ENCODE results near the gene ITPR1.
"Not testable (repeated sequence)": the region's sequence is repeated elsewhere in the genome, so short reads cannot be mapped to it uniquely, and the experiment has no call there.

ITPR1 gene

GRCh38 chr3:4493014-4493940 lies at the start of gene ITPR1:
Gene ITPR1 (plus strand): TSS chr3:4493348. CDS start chr3:4516492, 23,144 bp downstream.
- peak; percentile 99 for DNase-seq

DNA sequence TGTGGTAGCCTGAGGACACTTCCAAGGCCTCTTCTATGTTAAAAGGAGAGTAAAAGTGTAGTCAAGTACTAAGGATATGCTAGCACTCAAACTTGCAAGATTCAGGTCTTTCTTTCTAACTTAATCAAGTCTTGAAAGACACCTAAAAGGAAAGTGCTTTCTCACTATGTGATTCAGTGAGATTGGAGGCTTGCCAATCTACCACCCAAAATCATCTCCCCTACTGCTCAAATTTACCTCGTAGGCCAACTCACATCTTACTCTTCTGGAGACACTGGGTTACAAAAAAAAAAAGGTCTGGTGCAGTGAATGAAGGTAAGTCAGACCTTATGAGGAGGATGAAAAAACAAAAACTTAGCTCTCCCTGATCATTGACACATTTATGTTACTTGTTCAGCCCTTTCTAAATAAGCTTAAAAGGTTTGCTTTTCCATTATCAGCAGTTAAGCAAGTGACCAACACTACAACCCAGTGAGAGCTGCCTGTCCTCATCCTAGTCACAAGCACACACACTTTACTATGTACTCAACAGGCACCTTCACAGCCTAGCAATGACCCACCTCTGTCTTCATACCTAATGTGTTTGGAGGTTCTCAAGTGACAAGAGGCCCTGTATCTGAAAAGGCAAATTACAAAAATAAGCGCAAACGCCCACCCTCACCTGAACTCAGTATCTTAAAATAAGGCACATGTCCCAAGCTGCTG lies 45.7 kb upstream of the ITPR1 start:
- no peak for DNase-seq

- DNase-seq, result no peak
Observed at GRCh38 chr3:4448187-4448586, 45.0 kb upstream of the ITPR1 start.

DNA sequence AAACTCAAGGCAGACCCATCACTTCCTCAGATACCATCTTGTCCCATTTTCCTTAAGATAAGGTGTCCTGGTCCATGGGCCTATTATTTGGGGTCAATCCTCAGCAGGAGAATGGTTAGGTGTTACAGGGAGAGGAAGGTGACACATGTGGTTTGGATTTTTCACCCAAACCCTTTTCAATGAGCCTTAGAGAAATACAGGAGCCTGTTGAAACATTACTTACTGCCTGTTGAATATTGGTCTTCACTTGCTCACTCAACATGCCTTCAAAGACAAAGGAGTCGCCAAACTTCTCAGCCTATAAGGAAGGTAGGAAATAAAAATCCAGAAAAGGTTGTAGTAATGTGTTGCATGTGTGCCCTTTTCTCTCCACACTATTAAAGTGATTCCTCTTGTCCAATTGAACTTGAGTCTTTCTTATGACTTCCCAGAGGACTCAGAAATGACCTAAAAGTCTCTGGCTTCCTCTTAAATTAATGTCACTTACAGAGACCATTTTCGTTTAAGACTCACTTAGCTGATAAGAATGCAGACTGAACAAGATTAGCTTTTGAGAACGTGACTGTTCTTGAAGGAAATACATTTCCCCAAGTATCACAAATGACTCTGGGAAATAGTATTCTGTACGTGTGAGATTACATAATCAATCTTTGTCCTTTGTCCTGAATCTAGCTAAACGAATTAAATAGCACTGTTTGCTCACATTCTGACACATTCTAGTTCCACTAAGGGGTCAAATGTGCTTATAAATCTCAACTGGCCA lies 43.9 kb upstream of the ITPR1 start:
- DNase-seq, result no peak

DNA sequence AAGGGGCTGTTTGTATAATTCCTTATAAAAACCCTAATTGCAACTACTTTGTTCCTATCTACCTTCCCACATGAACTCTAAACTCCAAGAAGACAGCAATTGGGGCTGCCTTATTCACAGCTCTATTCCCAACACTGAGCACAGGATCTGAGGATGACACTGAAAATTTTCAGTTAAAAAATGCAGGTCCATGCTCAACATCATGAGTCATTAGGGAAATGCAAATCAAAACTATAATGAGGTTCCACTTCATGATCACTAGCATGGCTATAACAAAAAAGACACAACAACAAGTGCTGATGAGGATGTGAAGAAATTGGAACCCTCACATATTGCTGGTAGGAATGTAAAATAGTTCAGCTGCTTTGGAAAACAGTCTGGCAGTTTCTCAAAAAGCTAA lies 39.0 kb upstream of the ITPR1 start:
- no peak for DNase-seq

DNA sequence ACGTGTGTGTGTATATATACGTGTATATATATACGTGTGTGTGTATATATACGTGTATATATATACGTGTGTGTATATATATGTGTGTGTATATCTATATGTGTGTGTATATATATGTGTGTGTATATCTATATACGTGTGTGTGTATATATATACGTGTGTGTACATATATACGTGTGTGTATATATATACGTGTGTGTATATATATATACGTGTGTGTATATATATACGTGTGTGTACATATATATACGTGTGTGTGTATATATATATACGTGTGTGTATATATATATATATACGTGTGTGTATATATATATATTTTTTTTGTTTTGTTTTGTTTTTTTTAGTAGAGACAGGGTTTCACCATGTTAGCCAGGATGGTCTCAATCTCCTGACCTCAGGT lies 36.4 kb upstream of the ITPR1 start:
- DNase-seq, result not testable (repeated sequence)

GRCh38 chr3:4458961-4459360 lies 34.2 kb upstream of the ITPR1 start:
- no peak for DNase-seq

- DNase-seq, result no peak
Observed at GRCh38 chr3:4460334-4460733, 32.8 kb upstream of the ITPR1 start.

GRCh38 chr3:4461468-4462090 lies 31.6 kb upstream of the ITPR1 start:
- DNase-seq, result no peak

GRCh38 chr3:4462369-4463040 lies 30.6 kb upstream of the ITPR1 start:
- no peak for DNase-seq

- DNase-seq, result no peak
Observed at GRCh38 chr3:4464576-4464975, 28.6 kb upstream of the ITPR1 start.

- peak; percentile 82 for DNase-seq
Observed at GRCh38 chr3:4466741-4467521, 26.2 kb upstream of the ITPR1 start, which contains the start of gene SUMF1. Gene SUMF1 (minus strand): TSS chr3:4467269. CDS start chr3:4467245, 24 bp downstream.

GRCh38 chr3:4467522-4467867 lies 25.7 kb upstream of the ITPR1 start:
- DNase-seq, result no peak

- DNase-seq, result no peak
Observed at GRCh38 chr3:4471907-4472306, 21.2 kb upstream of the ITPR1 start.

DNA sequence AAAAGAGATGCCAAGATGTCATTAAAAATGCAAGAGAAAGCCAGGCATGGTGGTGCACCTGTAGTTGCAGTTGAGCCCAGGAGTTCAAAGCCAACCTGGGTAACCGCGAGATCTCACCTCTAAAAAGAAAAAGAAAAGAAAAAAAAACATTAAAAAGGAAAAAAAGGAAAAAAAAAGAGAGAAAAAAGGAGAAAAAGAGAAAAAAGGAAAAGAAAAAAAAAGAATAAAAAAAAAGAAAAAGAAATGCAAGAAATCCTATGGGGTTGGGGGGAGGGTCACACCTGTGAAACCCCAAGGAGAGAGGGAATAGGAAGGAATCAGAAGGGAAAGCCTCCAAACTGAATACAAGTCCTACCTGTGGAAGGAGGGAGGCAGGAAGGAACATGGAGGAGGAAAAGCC lies 20.8 kb upstream of the ITPR1 start:
- no peak for DNase-seq

GRCh38 chr3:4472766-4473165 lies 20.4 kb upstream of the ITPR1 start:
- no peak for DNase-seq

DNA sequence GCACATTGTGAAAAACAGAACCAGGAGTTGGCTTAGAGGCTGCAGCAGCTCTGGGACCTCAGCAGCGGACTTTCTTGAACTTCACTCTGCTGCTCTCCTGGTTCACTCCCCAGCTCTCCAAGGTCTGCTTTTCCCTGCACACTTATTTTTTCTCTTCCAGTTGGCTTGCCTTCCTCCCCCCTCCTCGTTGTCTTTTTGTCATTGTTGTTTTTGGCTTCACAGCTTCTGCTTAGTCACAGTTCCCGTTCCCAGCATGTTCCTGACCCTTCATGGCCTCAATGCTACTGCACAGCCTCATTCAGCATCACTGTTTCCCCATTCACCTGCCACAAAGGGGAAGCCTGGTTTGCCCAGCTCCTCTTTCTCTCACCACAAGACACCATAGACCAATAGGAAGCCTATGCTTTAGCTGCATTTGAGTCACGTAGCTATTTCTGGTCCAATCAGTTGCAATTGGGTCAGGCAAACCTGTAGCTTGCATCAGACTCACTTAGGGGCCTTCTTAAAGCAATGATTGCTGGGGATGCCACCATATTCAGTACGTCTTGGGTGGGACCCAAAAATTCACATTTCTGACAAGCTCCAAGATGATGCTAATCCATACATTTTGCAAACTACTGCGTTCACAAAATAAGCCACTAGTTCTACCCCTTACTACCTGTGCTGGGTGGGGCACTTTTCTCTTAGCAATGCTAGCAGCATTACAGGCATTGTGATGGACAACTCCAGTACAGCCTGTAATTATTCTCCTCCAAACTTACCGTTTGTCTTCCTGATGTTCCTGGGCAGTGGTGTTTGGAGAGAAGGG lies 18.3 kb upstream of the ITPR1 start:
- DNase-seq, result no peak

- DNase-seq, result no peak
Observed at GRCh38 chr3:4475804-4476203, 17.3 kb upstream of the ITPR1 start.

DNA sequence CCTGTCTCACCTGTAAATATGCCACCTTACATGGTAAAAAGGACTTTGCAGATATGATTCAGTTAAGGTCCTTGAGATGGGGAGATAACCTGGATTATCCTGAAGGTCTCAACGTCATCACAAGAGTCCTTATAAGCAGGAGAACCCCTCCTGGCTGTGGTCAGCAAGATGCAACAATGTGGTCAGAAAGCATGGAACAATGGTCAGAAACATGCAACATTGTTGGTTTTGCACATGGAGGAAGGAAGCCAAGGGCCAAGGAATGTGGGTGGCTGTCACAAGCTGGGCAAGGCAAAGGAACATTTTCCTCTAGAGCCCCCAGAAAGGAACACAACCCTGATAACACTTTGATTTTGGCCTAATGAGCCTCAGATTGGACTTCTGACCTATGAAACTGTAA lies 16.7 kb upstream of the ITPR1 start:
- no peak for DNase-seq

DNA sequence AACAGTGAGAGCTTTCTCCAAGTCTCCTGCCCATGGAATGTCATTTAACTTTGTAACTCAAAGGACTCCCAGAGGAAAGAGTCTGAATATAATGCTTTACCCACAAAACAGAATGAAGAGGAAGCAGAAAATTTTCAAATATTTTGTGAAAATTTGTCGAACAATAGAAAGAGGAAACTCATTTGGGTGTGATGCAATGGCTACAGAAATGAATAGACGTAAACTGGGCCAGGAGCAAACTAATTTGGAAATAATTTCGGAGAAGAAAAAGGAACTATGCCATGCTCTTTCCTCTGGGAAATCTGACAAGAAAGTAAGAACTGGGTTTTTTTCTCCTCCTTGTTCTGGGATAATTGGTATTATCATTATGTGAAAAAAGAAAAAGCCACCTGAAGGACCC lies 14.9 kb upstream of the ITPR1 start:
- DNase-seq, result no peak

DNA sequence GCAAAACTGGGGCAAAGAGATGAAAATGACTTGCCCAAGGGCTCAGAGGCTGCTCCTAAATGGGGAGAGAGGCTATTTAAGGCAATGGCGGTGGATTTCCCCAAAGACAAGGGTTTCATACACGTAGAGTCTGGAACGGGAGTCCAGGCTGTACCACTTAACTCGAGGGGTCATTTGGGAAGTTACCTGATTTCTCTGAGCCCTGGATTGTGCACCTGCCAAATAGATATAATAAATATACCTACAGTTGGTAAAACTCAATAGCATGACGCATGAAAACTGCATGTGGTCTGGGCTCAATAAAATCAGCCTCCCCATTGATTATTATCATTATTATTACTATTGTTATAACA lies 1.3 kb upstream of the ITPR1 start:
- no peak for DNase-seq
